GM10266 (cell line): ENCODE measurements around the gene ASAP3.

Experiments
- DNase-seq: peaks from one replicate; pipeline ENCODE4 v3.0.0; 2012; ENCODE audit errors: extremely low spot score
- TF ChIP-seq, protein P1 (sequence below): IDR thresholded peaks from 2 replicates; pipeline ENCODE4 v1.5.1; 2012; ENCODE audit warnings: mild to moderate bottlenecking, low read depth; ENCODE audit not compliant: control insufficient read depth, insufficient read depth; ENCODE audit errors: missing control alignments

Gene ASAP3

DNA sequence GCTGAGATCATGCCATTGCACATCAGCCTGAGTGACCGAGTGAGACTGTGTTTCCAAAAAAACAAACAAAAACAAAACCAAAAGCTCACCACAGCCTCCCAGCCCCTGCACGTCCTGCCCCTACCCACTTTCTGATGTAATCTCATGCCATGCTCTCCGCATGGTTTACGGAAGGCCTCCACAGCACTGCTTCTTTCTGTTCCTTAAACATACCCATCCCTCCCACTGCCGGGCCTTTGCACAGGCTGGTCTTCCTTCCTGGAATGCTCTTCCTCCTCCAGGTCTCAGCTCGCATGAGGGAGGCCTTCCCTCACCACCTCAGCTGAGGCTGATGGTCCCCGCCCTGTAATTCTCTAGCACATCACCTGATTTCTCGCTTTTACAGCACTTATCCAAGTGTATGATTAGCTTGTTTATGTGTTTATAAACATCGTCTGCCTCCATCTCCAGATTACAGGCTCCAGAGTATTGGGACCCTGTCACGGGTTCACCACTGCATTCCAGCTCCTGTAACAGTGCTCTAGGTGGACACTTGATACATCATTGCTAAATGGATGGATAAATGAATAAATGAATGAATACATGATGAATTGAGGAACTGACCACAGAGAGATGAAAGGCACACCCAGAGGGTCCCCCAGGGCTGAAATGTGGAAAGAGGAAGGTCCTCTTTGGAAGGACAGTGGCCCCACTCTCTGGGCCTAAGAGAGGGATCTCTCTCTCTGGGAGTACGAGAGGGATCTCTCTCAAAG lies 81.5 kb downstream of the ASAP3 start:
- no peak for DNase-seq
- TF ChIP-seq, protein P1, sequence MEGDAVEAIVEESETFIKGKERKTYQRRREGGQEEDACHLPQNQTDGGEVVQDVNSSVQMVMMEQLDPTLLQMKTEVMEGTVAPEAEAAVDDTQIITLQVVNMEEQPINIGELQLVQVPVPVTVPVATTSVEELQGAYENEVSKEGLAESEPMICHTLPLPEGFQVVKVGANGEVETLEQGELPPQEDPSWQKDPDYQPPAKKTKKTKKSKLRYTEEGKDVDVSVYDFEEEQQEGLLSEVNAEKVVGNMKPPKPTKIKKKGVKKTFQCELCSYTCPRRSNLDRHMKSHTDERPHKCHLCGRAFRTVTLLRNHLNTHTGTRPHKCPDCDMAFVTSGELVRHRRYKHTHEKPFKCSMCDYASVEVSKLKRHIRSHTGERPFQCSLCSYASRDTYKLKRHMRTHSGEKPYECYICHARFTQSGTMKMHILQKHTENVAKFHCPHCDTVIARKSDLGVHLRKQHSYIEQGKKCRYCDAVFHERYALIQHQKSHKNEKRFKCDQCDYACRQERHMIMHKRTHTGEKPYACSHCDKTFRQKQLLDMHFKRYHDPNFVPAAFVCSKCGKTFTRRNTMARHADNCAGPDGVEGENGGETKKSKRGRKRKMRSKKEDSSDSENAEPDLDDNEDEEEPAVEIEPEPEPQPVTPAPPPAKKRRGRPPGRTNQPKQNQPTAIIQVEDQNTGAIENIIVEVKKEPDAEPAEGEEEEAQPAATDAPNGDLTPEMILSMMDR: no peak

DNA sequence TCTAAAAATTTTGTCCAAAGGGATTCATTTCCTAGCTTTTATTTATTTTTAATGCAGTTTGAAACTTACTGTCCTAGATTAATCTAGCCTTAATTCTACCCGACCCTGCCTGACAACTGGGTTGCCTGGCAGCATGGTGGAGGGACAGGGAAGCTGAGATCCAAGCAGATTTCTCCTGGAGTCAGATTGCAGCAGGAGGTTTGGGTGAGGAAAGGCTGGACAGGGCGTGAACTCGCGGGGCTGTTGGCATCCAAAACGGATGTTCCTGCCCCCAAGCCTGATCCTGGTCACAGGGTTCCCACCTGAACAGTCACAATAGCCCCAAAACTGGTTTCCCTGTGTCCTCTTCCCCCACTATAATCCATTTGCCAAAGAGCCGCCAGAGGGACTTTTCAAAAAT lies 82.7 kb downstream of the ASAP3 start:
- no peak for DNase-seq
- TF ChIP-seq, protein P1: no peak

DNA sequence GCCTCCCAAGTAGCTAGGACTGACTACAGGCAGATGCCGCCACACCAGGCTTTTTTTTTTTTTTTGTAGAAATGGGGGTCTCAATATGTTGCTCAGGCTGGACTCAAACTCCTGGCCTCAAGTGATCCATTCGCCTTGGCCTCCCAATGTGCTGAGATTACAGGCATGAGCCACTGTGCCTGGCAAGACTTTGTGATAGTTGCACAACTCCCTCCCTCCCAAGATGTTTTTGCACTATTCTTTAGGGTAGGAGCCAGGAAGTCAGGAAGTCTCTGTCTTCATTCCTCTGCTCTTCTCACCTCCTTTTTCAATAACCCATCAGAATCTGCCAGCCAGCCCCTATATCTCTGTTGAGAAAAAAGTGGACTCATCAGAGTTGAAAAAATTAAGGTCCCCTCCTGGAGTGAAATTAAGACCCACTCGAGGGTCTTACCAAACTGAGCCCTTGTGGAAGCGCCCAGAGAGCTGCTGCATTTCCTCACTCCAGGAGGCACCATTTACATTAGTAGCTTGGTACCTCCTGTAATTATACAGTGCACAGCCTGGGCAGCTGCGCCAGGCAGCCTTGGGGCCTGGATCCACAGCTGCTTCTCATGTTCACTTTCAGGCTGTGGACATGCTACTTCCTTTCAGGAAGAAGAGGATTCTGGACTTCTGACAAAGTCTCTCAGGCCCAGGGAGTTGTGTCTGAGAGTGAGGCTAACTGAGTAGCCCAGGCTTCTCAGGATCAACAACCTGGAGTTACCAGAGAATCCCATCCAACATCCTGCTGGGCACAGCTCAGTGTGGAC lies 83.5 kb downstream of the ASAP3 start:
- TF ChIP-seq, protein P1: no peak
- no peak for DNase-seq

DNA sequence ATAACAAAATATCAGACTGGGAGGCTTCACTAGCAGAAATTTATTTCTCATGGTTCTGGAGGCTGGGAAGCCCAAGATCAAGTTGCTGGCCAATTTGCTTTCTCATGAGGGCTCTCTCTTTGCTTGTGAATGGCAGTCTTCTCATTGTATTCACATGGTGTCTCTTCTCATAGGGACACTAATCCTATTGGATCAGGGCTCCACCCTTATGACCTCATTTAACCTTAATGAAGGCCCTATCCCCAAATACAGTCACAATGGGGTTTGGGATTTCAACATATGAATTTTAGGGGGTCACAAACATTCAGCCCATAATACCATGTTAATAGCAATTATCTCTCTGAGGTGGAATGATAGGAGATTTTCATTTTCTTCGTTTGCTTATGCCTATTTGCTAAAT lies 84.8 kb downstream of the ASAP3 start:
- TF ChIP-seq, protein P1: no peak
- DNase-seq: no peak

DNA sequence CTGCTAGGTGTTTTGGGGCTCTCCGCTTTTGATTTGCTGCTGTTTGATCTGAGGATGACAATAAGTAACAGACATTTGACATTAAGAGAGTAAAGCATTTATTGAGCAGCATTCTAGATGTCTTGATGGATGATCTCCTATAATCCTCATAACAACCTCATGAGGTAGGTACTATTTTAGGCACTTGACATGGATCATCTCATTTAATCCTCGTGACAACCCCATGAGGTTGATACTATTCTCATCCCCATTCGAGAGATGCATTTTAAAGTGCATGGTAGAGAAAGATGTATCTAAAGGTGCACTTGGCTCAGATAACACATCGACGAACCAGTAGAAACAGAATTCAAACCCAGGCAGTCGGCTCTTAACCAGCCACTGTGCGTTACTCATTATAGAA lies 86.1 kb downstream of the ASAP3 start:
- TF ChIP-seq, protein P1: no peak
- no peak for DNase-seq

DNA sequence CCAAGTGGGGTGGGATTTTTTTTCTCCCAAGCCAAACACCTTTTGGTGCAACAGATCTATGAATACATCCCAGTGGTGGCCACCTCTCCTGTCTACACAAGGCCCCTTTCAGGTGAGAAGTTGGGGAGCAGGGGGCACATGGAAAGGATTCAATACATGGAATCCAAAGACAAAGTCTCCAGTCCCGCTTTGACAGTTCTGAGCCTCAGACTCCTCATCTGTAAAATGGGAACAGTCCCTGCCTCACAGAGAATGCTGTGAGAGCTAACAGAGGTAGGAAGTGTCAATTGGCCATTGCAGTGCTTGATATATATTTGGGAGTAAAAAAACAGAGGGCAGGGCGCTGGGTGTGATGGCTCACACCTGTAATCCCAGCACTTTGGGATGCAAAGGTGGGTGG lies 87.6 kb downstream of the ASAP3 start:
- TF ChIP-seq, protein P1: no peak

DNA sequence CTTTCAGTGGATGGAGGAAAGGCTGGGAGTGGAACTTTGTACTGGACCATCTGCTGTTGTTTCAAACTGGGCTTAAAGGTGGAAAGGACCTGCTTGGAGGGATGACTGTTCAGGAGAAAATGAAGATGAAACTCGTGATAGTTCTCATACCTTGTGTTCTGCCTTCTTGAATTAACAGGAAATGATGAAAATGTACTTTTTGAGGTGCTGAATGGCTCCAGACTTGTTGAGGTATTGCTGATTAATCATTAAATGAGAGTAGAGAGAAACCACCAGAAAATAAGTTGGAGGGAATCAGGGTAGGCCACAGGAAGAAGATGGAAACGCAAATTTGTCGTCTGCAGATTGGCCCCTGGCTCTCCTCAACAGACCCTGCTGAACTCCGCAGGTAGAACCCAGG lies 88.1 kb downstream of the ASAP3 start:
- TF ChIP-seq, protein P1: no peak
- no peak for DNase-seq

More for the DNA sequence above, 87.6 kb downstream of the ASAP3 start:
- DNase-seq: no peak
